ENCODE measurements around the gene ZNF619. TPM values are rescaled to one million over a fixed set of nuclear protein-coding genes. Genes with fewer than 3 reads are reported as not detected.

ZNF619 gene
- total RNA-seq, 2 experiments from 2014 or later, result 6.4 to 7.4 TPM

Other genes starting within 250 kb of the ZNF619 start
- gene EIF1B, start 167.4 kb upstream of the ZNF619 start, total RNA-seq, result 10 to 100 TPM; 54.2 to 56.5 TPM
- not detected for gene ENTPD3, start 89.9 kb upstream of the ZNF619 start, total RNA-seq
- gene RPL14, start 19.8 kb upstream of the ZNF619 start, total RNA-seq, result 1,000 to 10,000 TPM; 3,153 to 3,196 TPM
- gene ZNF620, start 28.9 kb downstream of the ZNF619 start, total RNA-seq, result 10 to 100 TPM in 1 of 2 experiments, 1 to 10 TPM in 1; 8.5 to 10.1 TPM
- 10 to 100 TPM; 18.3 to 19.6 TPM for gene ZNF621, start 47.8 kb downstream of the ZNF619 start, total RNA-seq

Data from activated naive CD8-positive, alpha-beta T cell treated with anti-CD3 and anti-CD28 coated beads for 36 hours (primary cell).